Hepatocyte (in vitro differentiated cells): ENCODE data around the gene ZFAND4.

Source experiments
- CTCF ChIP-seq: fragments of 200-600 bp; sonication (generic); IDR thresholded peaks from 2 replicates; pipeline ENCODE4 v1.5.1; 2016; ENCODE audit warnings: antibody characterized with exemption, mild to moderate bottlenecking; ENCODE audit not compliant: poor library complexity
- EZH2phosphoT487 ChIP-seq: fragments of 200-600 bp; sonication (generic); IDR thresholded peaks from one replicate; pipeline ENCODE4 v1.6.1; 2018; ENCODE audit warnings: antibody characterized with exemption, mild to moderate bottlenecking, low read depth, moderate library complexity; ENCODE audit not compliant: unreplicated experiment, severe bottlenecking

- TF ChIP-seq CTCF (no peak), EZH2phosphoT487 (no peak)
These were observed 15.3 kb downstream of the ZFAND4 start for GRCh38 chr10:45657033-45657926.
